NCI-H2196 (cell line): ENCODE data around the gene SHISA8.

Experiments used
- DNase-seq: peaks from one replicate; lab custom pipeline; 2025; ENCODE audit not compliant: unreplicated experiment; lab: John Stamatoyannopoulos, UW

The SHISA8 gene

GRCh38 chr22:41915786-41916493 lies 1.1 kb upstream of the SHISA8 start:
- no peak for DNase-seq

- peak; percentile 36 for DNase-seq
Measured at GRCh38 chr22:41914611-41915034, 251 bp downstream of the SHISA8 start.

DNA sequence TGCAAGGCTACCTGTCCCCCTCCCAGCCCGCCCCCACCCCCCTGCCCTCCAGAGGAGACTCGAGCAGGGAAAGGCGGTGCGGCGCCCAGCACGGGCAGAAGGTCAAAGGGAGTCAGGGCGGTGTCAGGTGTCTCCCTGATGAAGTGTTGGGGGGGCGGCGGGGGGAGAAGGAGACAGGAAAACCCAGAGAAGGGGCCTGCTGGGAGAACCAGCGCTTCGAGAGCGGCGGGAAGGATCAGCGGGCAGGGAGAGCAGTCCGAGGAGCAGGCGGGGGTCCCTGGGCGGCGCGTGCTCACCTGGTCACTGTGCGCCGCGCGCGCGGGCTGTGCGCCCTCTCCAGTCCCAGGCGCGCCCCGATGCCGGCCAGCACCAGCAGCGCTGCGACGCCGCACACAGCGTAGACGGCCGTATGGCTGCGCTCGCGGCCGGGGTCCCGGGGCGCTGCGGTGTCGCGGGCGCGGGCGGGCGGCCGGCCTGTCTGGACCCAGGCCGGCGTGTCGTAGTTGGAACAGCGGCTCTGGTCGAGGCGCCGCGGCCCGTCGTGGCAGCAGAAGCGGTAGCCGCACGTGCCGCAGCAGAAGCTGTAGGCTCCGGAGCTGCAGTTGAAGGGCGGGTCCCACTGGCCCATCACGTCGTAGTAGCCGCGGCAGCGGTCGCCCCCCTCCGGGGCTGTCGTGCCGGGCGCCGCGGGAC lies 886 bp downstream of the SHISA8 start:
- no peak for DNase-seq

- DNase-seq: no peak
Measured at GRCh38 chr22:41913040-41913719, 1.7 kb downstream of the SHISA8 start.

DNA sequence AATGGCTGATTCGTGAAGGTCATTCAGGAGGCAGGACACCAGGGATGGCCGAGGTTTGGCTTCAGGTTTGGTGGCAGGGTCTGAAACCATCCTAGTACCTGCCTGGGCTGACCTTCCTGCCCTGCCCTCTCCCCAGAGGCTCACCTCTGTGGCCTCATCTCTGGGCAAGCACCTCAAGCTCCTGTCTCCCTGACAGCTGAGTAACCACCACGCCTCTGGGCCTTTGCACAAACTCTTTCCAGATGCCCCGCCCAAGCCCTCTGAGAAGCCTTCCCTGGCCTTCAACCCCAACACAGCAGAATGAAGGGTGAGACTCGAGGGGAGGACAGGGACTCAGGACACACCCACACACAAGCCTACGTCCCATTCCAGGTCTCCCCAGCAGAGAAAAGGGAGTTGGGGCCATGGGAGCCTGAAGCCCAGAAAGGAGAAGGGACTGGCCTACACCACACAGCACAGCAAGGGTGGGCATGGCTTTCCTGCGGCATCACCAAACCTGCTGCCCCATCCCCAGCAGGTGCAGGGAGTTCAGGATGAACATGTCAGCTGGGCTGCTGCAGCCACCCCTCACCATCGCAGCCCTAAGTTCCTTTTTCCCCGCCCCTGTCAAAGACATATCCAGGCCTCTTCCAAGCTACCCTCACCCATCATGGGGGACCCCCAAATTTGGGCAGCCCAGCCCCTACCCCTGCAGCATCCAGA lies 2.4 kb downstream of the SHISA8 start:
- no peak for DNase-seq

- DNase-seq: no peak
Measured at GRCh38 chr22:41911001-41911611, 3.8 kb downstream of the SHISA8 start.

- no peak for DNase-seq
Measured at GRCh38 chr22:41910050-41911000, 4.5 kb downstream of the SHISA8 start.

GRCh38 chr22:41909310-41910049 lies 5.4 kb downstream of the SHISA8 start:
- no peak for DNase-seq

DNA sequence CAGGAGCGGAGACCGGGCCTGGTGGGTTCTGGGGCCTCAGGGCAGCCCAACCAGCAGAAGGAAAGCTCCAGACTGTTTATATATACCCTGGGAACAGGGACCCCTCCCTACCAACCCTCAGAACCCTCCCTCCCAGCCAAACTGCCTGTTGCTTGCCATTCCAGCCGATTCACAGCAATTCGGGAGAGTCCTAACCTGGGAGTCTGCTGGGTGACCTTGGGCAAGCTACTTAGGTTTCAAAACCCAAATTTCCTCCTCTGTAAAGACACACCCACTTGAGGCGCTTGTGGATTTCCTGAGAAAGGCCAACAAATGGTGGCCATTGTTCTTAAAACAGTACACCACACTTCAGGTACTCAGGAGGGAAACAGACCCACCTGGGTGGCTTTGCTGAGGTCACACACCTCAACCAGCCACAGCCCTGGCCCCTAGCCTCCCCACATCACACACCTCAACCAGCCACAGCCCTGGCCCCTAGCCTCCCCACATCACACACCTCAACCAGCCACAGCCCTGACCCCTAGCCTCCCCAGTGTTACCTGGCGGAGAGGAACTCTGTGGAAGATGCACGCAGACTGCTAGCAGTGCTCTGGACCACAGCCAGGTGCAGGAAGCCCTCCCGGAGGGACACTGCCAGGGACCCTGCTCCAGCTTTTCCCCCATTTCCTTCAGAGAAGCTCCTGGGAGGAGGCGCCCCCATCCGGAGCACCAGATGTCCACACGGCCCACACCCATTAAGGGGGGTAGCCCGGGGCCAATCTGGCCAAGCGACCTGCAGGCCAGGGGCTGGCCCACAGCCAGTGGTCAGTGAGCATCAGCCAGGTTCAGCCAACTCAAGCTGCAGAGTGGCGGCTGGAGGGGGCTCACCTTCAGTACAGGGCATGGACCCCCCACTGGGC lies 6.2 kb downstream of the SHISA8 start:
- peak; percentile 18 for DNase-seq

GRCh38 chr22:41907436-41908401 lies 7.2 kb downstream of the SHISA8 start:
- DNase-seq: no peak

DNA sequence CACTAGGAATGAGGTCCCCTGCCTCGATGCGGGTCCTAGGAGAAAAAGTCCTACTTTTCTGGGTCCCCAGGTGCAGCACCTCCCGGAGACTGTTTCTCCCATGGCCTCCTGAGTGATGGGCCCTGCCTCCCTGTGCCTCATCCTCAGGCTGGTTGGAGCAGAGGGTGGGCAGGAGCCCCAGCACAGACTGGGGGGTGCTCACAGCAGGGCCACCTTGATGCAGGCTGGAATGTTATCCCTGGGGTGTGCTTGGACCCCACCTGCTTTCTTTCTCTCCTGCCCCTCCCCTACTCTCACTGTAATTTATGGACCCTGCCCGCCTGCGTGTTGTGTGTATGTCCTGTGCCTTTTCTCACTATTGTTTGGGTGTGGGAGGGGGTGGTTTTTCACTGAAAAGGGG lies 8.1 kb downstream of the SHISA8 start:
- DNase-seq: no peak

DNA sequence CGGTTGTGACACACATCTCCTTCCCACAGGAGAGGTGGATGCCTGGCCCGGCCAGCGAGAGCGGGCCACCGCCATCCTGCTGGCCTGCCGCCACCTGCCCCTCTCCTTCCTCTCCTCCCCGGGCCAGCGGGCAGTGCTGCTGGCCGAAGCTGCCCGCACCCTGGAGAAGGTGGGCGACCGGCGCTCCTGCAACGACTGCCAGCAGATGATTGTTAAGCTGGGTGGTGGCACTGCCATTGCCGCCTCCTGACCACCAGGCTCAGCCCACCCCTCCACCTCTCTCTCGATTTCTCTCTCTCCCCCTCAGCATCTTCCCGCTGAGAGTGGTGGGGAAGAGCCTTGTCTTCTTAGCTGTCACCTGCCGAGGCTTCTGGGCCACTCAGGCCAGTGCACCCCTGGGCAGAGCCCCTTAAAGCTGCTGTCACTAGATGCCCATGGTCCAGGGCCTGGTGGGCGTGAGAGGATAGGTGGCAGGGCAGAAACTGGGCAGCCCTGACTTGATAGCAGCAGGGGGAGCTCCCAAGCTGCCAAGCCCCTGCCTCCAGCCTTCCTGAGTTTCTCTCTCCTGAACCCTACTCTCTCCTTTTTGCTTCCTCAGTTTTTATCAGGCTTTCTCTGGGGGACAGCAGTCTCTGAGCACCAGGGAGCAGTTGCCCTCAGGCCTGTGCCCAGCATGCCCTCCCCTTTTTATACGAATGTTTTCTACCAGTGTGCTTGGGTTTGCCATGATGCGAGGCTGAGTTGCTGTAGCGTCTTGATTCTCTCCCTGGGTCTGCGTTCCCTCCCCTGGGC lies 9.3 kb downstream of the SHISA8 start:
- no peak for DNase-seq

DNA sequence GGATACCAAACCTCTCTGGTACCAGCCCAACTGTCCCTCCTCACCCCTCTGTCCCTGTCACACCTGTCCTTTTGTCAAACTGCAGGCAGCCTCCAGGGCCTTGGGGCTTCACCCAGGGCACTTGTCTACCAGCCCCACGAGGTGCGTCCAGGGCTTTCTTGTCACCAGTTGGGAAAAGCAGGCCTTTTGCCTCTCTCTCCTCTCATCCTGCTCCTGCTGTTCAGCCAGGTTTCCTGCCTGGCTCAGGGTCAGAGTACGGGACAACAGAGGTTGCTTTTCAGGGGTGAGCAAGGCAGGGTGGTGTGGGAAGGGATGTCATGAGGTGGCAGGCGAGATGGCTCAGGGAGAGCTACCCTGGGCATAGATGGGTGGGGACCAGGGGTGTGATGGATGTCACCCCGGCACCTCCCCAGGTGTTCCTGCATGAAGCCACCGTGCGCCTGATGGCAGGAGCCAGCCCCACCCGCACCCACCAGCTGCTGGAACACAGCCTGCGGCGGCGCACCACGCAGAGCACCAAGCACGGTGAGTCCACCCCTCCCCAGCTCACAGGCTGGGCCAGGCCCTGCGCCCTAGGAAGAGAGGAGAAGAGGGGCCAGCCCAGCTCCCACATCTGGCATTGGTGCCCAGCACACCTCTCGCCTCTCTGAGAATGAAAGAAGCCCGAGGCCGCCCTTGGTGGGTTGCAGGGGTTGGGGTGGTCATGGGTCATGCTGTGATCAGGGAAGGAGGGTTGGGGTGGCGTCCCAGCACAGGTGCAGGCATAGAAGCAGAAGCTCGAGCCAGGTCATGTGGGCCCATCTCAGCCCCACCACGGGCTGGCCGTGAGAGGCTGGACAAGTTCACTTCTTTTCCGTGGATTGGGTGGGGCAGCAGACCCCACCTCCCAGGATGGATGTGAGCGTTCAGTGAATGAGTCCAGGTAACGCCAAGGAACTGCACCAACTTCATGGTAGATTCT lies 10.1 kb downstream of the SHISA8 start:
- DNase-seq: no peak

DNA sequence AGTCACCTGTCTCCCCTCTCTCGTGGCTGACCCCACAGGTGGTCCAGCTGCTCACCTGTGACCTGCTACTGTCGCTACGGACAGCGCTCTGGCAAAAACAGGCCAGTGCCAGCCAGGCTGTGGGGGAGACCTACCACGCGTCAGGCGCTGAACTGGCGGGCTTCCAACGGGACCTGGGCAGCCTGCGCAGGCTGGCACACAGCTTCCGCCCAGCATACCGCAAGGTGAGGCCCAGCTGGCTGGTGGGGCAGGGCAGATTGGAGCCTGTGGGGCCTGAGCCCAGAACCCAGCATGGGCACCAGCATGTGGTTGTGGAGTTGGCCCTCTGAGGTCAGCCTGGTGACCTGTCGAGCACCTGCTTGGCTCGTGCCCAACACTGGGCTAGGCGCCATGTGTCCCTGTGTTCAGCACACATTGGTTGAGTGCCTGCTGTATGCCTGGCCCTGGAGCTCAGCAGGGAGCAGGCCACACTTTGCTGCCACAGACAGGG lies 11.9 kb downstream of the SHISA8 start:
- peak; percentile 96 for DNase-seq

- DNase-seq: no peak
Measured at GRCh38 chr22:41902016-41902415, 12.9 kb downstream of the SHISA8 start.
